DOHH2 (cell line): ENCODE measurements around the gene SYNRG.

Experiments used
- CTCF ChIP-seq: fragments of 200-600 bp; sonication (generic); IDR thresholded peaks from one replicate; pipeline ENCODE4 v1.5.1; 2014; ENCODE audit warnings: antibody characterized with exemption, mild to moderate bottlenecking, low read depth, low read length; ENCODE audit not compliant: poor library complexity, severe bottlenecking
- EZH2phosphoT487 ChIP-seq: fragments of 200-600 bp; sonication (generic); IDR thresholded peaks from 2 replicates; pipeline ENCODE4 v1.6.1; 2017; ENCODE audit warnings: borderline replicate concordance, mild to moderate bottlenecking, antibody characterized with exemption, low read length, moderate library complexity, mixed read lengths

- TF ChIP-seq EZH2phosphoT487 (no peak), CTCF (no peak)
Measured at GRCh38 chr17:37478187-37478586, 131.0 kb downstream of the SYNRG start.
